Lower leg skin (tissue), 3 donors: ENCODE results near the gene SIN3B.

ENCODE experiments used
- POLR2A ChIP-seq, 2 donors: fragments of 450-650 bp; IDR thresholded peaks; one replicate each; pipeline ENCODE4 v1.6.1; 2016 to 2017; ENCODE audit warnings: antibody characterized with exemption in 2 of 2, mild to moderate bottlenecking in 1 of 2, moderate library complexity in 1 of 2
- TF ChIP-seq, protein P1 (sequence below), 3 donors: fragments of 450-650 bp; IDR thresholded peaks; one replicate each; pipeline ENCODE4 v1.5.1; 2016; ENCODE audit warnings: antibody characterized with exemption in 3 of 3, mild to moderate bottlenecking in 3 of 3, moderate library complexity in 2 of 3

DNA sequence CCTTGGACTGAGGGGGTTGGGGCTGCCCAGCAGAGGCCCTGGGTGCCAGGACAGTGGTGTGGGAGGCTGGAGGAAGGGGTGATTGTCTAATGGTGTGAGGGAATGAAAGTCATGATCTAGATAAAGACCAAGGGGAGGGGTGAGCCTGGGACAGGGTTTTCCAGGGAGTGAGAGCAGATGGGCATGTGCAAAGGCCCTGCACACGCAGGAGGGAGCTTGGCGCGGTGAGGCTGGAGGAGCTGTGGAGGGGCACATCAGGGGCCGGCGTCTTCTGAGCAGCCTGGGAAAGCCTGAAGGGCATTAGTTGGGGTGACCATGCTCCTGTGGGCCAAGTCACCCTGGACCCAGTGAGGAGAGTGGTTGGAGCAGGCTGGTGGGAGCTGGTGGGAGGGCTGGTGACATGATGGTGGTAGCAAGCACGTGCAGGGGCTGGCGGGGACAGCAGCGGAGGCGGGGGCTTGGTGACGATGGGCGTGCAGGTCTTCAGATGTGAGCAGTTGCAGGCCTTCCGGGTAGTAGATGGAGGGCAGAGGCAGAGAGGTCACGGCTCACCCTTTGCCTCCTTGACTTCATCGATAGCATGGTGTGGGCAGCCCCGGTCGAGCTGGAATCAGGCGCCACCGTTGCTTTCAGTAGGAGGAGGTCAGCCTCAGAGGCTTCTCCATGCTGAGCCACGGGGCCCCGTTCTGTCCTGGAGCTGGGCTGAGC lies 39.4 kb downstream of the SIN3B start:
- TF ChIP-seq, protein P1, sequence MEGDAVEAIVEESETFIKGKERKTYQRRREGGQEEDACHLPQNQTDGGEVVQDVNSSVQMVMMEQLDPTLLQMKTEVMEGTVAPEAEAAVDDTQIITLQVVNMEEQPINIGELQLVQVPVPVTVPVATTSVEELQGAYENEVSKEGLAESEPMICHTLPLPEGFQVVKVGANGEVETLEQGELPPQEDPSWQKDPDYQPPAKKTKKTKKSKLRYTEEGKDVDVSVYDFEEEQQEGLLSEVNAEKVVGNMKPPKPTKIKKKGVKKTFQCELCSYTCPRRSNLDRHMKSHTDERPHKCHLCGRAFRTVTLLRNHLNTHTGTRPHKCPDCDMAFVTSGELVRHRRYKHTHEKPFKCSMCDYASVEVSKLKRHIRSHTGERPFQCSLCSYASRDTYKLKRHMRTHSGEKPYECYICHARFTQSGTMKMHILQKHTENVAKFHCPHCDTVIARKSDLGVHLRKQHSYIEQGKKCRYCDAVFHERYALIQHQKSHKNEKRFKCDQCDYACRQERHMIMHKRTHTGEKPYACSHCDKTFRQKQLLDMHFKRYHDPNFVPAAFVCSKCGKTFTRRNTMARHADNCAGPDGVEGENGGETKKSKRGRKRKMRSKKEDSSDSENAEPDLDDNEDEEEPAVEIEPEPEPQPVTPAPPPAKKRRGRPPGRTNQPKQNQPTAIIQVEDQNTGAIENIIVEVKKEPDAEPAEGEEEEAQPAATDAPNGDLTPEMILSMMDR (IDR thresholded peaks at IDR 0.05) = no peak
- no peak for TF ChIP-seq POLR2A (IDR thresholded peaks at IDR 0.05)
